Ureter (tissue), 1 donor: Measurements from ENCODE around the gene IQGAP3. TPM values are rescaled to one million over a fixed set of nuclear protein-coding genes. Genes with fewer than 3 reads are reported as not detected.
"Not testable (repeated sequence)": the region's sequence is repeated elsewhere in the genome, so short reads cannot be mapped to it uniquely, and the experiment has no call there.

Source experiments
- DNase-seq: peaks from one replicate; pipeline ENCODE4 v3.0.0-alpha.2; 2020; ENCODE audit warnings: low spot score
- total RNA-seq: library from RNA; stranded (reverse); gene quantifications from one replicate; pipeline ENCODE4 v1.2.4, GENCODE V29; 2023
- donor health status: DM: yes; HTN: yes; CAD: no.

The IQGAP3 gene
- total RNA-seq, 1 donor from 2014 or later: 0.68 TPM

- DNase-seq: no peak
These were observed 5.9 kb downstream of the IQGAP3 start for GRCh38 chr1:156566436-156566835.

- DNase-seq: no peak
These were observed 6.8 kb downstream of the IQGAP3 start for GRCh38 chr1:156565519-156565918.

- no peak for DNase-seq
These were observed 11.7 kb downstream of the IQGAP3 start for GRCh38 chr1:156560585-156561163.

- no peak for DNase-seq
These were observed 12.5 kb downstream of the IQGAP3 start for GRCh38 chr1:156559797-156560385.

- no peak for DNase-seq
These were observed 13.1 kb downstream of the IQGAP3 start for GRCh38 chr1:156559086-156559796.

GRCh38 chr1:156556354-156556753, 16.0 kb downstream of the IQGAP3 start:
- no peak for DNase-seq

GRCh38 chr1:156555715-156556114, 16.6 kb downstream of the IQGAP3 start:
- DNase-seq: no peak

GRCh38 chr1:156554971-156555370, 17.4 kb downstream of the IQGAP3 start:
- DNase-seq: no peak

GRCh38 chr1:156553860-156554485, 18.4 kb downstream of the IQGAP3 start:
- no peak for DNase-seq

- DNase-seq: not testable (repeated sequence)
These were observed 19.4 kb downstream of the IQGAP3 start for GRCh38 chr1:156552937-156553336.

- DNase-seq: no peak
These were observed 19.8 kb downstream of the IQGAP3 start for GRCh38 chr1:156552518-156552917.

GRCh38 chr1:156551869-156552268, 20.5 kb downstream of the IQGAP3 start:
- DNase-seq: no peak

- no peak for DNase-seq
These were observed 21.2 kb downstream of the IQGAP3 start for GRCh38 chr1:156551066-156551643.

- DNase-seq: no peak
These were observed 22.0 kb downstream of the IQGAP3 start for GRCh38 chr1:156550346-156550745.

GRCh38 chr1:156549831-156550230, 22.5 kb downstream of the IQGAP3 start:
- DNase-seq: no peak

GRCh38 chr1:156549390-156549789, 23.0 kb downstream of the IQGAP3 start:
- DNase-seq: no peak

- no peak for DNase-seq
These were observed 24.4 kb downstream of the IQGAP3 start for GRCh38 chr1:156547982-156548381.

- DNase-seq: no peak
These were observed 24.9 kb downstream of the IQGAP3 start for GRCh38 chr1:156547434-156547833.

- DNase-seq: no peak
These were observed 26.1 kb downstream of the IQGAP3 start for GRCh38 chr1:156546267-156546666.

GRCh38 chr1:156544592-156545102, 27.7 kb downstream of the IQGAP3 start:
- no peak for DNase-seq

- no peak for DNase-seq
These were observed 29.3 kb downstream of the IQGAP3 start for GRCh38 chr1:156543066-156543465.

GRCh38 chr1:156540955-156541354, 31.4 kb downstream of the IQGAP3 start:
- no peak for DNase-seq
